ENCODE measurements around the gene CHD9NB. TPM values are rescaled to one million over a fixed set of nuclear protein-coding genes. Genes with fewer than 3 reads are reported as not detected.

The CHD9NB gene
- total and polyA plus RNA-seq, 10 of the 15 experiments (the other 5 are each of a cell fraction or from before 2014, with no cell fraction given) = 0.14 to 1.6 (median 0.73) TPM

DNA sequence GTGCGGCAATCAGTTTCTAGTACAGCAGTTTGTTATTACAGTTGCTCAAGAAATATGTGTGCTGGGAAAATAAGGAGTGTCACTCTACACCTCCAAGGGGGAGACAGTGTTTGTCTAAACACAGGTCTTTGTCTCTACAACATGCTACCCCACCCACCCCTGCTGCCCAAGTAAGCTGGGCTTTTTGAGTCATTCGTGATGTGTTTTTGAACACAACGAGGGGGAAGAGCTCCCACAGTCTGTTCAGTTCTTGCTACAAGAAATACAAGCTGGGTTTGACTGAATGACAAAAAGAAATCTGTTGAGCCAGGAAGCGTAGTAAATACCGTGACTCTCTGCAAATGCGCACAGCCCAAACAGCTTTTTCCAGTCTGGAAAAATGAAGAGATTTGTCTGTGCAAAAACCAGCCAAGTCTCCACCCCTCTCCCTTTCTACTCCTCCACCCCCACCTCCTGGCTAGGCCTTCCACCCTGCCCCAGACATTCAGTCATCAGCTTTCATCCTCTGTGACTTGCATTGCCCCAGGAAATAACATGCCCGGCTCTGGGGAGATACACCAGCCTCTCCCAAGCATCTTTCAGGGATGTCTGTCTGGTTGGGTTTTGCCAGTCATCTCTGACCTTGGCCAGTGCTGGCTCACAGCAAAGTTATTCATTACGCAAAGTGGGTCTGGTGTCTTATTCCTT lies 27.8 kb upstream of the CHD9NB start (continued):
- no peak for TF ChIP-seq BCL11A (IDR thresholded peaks at IDR 0.05; ENCODE audit: low read depth, low read length)
- no peak for TF ChIP-seq KAT2A (conservative IDR thresholded peaks at IDR 0.05; ENCODE audit: control insufficient read depth, low read depth, low read length)
- TF ChIP-seq HDAC6 (IDR thresholded peaks at IDR 0.05; ENCODE audit: unreplicated experiment) = no peak

DNA sequence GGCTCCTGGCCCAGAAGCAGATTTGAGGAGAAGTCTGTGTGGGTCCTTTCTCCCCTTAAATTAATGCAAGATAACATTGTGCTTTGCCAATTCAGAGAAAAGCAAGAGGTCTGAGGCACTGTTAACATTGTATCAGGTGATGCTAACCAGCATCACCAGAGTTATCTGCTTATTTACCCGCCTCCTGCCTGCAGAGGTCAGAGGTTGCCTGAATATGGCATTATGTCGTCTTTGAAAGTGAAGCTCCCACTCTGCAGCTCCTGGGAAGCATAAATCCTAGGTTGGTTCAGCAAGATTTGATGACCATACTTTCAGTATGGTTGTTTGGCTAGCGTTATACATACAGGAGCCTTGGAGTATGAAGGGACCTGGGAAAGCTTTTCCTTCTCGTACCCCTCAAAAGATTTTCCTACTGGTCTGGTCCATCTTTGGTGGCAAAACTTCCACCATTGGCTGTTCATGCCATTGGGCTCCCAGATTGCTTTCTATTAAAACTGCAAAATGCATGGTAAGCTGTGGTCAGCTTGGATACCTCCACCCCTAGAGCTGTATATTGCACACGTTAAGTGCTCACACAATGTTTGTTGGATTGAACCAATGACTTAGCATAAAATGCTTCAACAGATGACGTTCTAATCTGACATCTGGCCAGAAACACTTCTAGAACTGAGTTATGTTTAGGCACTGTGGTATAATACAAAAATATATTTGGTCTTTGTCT lies 26.2 kb upstream of the CHD9NB start:
- ChIA-PET POLR2A (interaction anchor here (0.6 to 2.6 kb wide), 3 partner anchors 11 to 66 kb away, joined by 5 to 12 read pairs (median 6); no protein-coding TSS in a partner anchor), CTCF (interaction anchor here (1.0 kb wide), 1 partner anchor 128 kb away, joined by 3 read pairs; no protein-coding TSS in a partner anchor), RAD21 (ENCODE audit: unreplicated experiment) (interaction anchor here (1.5 to 3.3 kb wide), 2 partner anchors 12 to 24 kb away, joined by 3 to 15 read pairs; no protein-coding TSS in a partner anchor), SMC1A (ENCODE audit: uncharacterized antibody, unreplicated experiment) (interaction anchor here (0.7 to 2.1 kb wide), 12 partner anchors 9 to 129 kb away, joined by 3 to 12 read pairs (median 3); no protein-coding TSS in a partner anchor)
- H3K36me3 ChIP-seq (ENCODE audit: control insufficient read depth in 2 of 2, insufficient read depth in 2 of 2, low read length in 1 of 2) = no peaks in the 10 kb centered on the region; a peak in 3 of 4 replicates
- no peak for TF ChIP-seq TAF1 (IDR thresholded peaks at IDR 0.05; ENCODE audit: borderline replicate concordance, low read depth, low read length)
- TF ChIP-seq, protein P1, sequence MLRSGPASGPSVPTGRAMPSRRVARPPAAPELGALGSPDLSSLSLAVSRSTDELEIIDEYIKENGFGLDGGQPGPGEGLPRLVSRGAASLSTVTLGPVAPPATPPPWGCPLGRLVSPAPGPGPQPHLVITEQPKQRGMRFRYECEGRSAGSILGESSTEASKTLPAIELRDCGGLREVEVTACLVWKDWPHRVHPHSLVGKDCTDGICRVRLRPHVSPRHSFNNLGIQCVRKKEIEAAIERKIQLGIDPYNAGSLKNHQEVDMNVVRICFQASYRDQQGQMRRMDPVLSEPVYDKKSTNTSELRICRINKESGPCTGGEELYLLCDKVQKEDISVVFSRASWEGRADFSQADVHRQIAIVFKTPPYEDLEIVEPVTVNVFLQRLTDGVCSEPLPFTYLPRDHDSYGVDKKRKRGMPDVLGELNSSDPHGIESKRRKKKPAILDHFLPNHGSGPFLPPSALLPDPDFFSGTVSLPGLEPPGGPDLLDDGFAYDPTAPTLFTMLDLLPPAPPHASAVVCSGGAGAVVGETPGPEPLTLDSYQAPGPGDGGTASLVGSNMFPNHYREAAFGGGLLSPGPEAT (IDR thresholded peaks at IDR 0.05; ENCODE audit: low read depth) = no peak
- no peak for TF ChIP-seq SREBF2 (IDR thresholded peaks at IDR 0.05; ENCODE audit: low read length)
- TF ChIP-seq PAX5 (IDR thresholded peaks at IDR 0.05; ENCODE audit: borderline replicate concordance, low read depth, low read length) = no peak
- TF ChIP-seq, protein P2, sequence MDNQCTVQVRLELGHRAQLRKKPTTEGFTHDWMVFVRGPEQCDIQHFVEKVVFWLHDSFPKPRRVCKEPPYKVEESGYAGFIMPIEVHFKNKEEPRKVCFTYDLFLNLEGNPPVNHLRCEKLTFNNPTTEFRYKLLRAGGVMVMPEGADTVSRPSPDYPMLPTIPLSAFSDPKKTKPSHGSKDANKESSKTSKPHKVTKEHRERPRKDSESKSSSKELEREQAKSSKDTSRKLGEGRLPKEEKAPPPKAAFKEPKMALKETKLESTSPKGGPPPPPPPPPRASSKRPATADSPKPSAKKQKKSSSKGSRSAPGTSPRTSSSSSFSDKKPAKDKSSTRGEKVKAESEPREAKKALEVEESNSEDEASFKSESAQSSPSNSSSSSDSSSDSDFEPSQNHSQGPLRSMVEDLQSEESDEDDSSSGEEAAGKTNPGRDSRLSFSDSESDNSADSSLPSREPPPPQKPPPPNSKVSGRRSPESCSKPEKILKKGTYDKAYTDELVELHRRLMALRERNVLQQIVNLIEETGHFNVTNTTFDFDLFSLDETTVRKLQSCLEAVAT (IDR thresholded peaks at IDR 0.05) = no peak
- TF ChIP-seq ZNF622 (IDR thresholded peaks at IDR 0.05) = no peak
- WGBS (ENCODE audit: insufficient coverage, insufficient replicate concordance, low lambda C conversion rate, missing lambda C conversion rate) = 98% methylated on average over 6 of the region's 6 CpGs
- no peak overlapping the region for H3K9ac ChIP-seq (ENCODE audit: control insufficient read depth, insufficient read depth, low read length)
- no peak overlapping the region for H3K4me2 ChIP-seq (ENCODE audit: control insufficient read depth, insufficient read depth)
- H3K27ac ChIP-seq (ENCODE audit: control insufficient read depth, insufficient read depth) = no peak overlapping the region
- FAIRE-seq (no peak), DNase-seq (ENCODE audit: low read depth, low spot score) (no peak), ATAC-seq (0 out of 3 replicates have a peak, but pooled peaks have one; percentile 21)
- no TSS peak for BruUV-seq (replicated peaks)
- intact Hi-C loops (cut with micrococcal nuclease; ENCODE audit: unreplicated experiment) (no loop called here), in situ Hi-C loops (cut with MboI) (no loop called here)
- H3K79me2 ChIP-seq (ENCODE audit: control insufficient read depth, insufficient read depth, low read length) = peaks cover 15% of the 10 kb centered on the region
- H3K4me1 ChIP-seq (ENCODE audit: control insufficient read depth, insufficient read depth, low read length) = peaks cover 4% of the 10 kb centered on the region; the same call in 1 of the 2 replicates
- peaks cover 7% of the 10 kb centered on the region; the same call in 2 of the 3 replicates for H3K9me3 ChIP-seq (replicated peaks; ENCODE audit: control insufficient read depth, insufficient read depth, low read length)
- H4K20me1 ChIP-seq (ENCODE audit: control insufficient read depth, insufficient read depth) = no peaks in the 10 kb centered on the region
- H3K27me3 ChIP-seq (replicated peaks in 1 of 2; ENCODE audit: control insufficient read depth in 2 of 2, insufficient read depth in 2 of 2, low read length in 1 of 2) = no peaks in the 10 kb centered on the region
- H2AFZ ChIP-seq (ENCODE audit: control insufficient read depth, low read depth, low read length) = no peak overlapping the region
- H3K4me3 ChIP-seq = no peak overlapping the region

All from GM12878 (cell line).